Urinary bladder (tissue), 4 donors: ENCODE data around the gene FOXL3. TPM values are rescaled to one million over a fixed set of nuclear protein-coding genes. Genes with fewer than 3 reads are reported as not detected.

Experiments used
- DNase-seq: peaks from one replicate; pipeline ENCODE4 v3.0.0-alpha.2; 2015; ENCODE audit errors: extremely low spot score
- H3K27ac ChIP-seq: one replicate; pipeline ENCODE4 v1.5.1; 2013; ENCODE audit warnings: low read depth, mild to moderate bottlenecking, moderate library complexity
- H3K36me3 ChIP-seq: one replicate; pipeline ENCODE4 v1.6.1; 2013; ENCODE audit warnings: mild to moderate bottlenecking, moderate library complexity; ENCODE audit not compliant: insufficient read depth
- H3K4me1 ChIP-seq: one replicate; pipeline ENCODE4 v1.6.1; 2013; ENCODE audit warnings: mild to moderate bottlenecking, moderate library complexity; ENCODE audit not compliant: insufficient read depth
- H3K4me3 ChIP-seq: one replicate; pipeline ENCODE4 v1.5.1; 2013; ENCODE audit warnings: low read depth, low read length
- WGBS: extraction: QIAGEN DNeasy Blood & Tissue Kit; methylation state at CpG from one replicate; pipeline ENCODE4 v1.1.7; 2013; 5-methylcytosine and 5-hydroxymethylcytosine counted together
- polyA plus RNA-seq: library from polyadenylated mRNA; stranded (reverse); fragments of 200-250 nt; gene quantifications from one replicate; pipeline ENCODE4 v1.2.3, GENCODE V29; 2013
- total RNA-seq: library from RNA; depleted of rRNA; stranded (reverse); fragments of >200 nt; gene quantifications from one replicate; pipeline ENCODE4 v1.2.3, GENCODE V29; 2014
- donor health status: healthy with polysubstance abuse.
- donor health status: healthy.

FOXL3 gene
- total and polyA plus RNA-seq, 2 donors = not detected

DNA sequence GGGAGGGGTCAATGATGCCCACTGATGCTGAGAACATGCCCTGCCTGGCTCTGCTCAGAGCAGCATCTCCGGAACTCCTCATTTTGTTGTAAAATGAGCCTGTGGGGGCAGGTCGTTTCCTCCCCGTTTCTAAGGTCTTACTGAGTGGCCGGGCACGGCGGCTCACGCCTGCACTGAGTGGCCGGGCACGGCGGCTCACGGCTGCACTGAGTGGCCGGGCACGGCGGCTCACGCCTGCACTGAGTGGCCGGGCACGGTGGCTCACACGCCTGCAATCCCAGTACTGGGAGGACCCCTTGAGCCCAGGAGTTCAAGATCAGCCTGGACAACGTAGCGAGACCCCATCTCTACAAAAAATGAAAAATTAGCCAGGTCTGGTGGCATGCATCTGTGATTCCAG, 39.0 kb upstream of the FOXL3 start:
- Histone ChIP-seq H3K4me3 (no peak overlapping the region), H3K4me1 (no peaks in the 10 kb centered on the region), H3K27ac (no peak overlapping the region), H3K36me3 (no peaks in the 10 kb centered on the region)
- 94% methylated on average over 20 of the region's 20 CpGs for WGBS
- no peak for DNase-seq

DNA sequence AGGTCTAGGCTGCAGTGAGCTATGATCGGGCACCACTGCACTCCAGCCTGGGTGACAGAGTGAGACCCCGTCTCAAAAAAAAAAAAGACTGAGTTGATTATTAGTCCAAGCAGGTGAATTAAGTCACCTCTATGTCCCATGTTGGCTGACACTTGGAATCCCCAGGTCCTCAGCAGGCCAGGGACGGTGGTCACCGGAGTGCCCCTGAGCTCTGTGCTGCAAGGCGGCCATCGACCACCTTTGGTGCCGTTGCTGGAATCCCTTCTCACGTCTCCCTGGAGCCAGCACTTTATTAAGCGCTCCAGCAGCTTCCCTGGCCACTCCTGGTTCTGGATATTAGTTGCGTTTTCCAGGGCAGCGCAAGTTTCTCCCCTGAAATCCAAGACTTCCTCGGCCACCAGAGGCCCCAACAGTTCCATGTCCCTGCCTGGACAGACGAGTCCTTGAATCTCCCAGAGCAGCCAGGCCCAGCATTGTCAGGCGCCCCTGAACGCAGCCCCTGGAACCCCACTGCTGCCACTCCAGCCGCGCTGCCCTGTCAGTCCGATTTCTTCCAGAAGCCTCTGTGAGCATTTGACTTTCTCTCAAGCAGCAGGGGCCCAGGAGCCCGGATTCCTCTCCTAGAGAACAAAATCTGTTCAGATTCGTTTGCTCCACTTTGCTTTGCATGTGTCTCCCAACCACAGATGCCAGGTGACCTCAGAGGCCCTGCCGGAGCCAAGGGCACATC, 38.4 kb upstream of the FOXL3 start:
- 89% methylated on average over 21 of the region's 21 CpGs for WGBS
- DNase-seq = no peak
- Histone ChIP-seq H3K4me1 (no peaks in the 10 kb centered on the region), H3K4me3 (no peak overlapping the region), H3K27ac (no peak overlapping the region), H3K36me3 (no peaks in the 10 kb centered on the region)

- Histone ChIP-seq H3K36me3 (no peaks in the 10 kb centered on the region), H3K4me3 (no peak overlapping the region), H3K4me1 (no peaks in the 10 kb centered on the region), H3K27ac (no peak overlapping the region)
- no peak for DNase-seq
- 91% methylated on average over 29 of the region's 29 CpGs for WGBS
Measured at GRCh38 chr7:252216-252965, 37.6 kb upstream of the FOXL3 start.

DNA sequence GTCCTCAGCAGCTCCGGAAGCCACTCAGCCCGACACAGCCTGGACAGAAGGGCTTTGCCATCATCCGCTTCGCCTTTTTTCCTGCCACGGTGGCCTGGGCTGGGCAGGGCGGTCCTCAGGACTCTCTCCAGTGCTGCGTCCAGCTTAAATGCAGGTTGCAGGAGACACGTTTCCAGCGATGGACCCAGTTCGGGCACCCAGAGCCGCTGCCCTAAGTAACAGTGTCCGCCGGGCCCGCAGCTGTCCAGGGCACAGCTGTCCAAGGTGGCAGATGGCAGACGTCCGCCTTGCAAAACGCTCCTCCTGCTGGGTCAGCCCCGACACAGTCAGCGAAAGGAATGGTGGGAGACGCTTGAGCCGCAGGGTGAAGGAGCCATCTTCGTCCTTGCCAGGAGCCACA, 37.0 kb upstream of the FOXL3 start:
- no peak for DNase-seq
- Histone ChIP-seq H3K4me1 (no peaks in the 10 kb centered on the region), H3K27ac (no peak overlapping the region), H3K4me3 (no peak overlapping the region), H3K36me3 (no peaks in the 10 kb centered on the region)
- 92% methylated on average over 22 of the region's 22 CpGs for WGBS

DNA sequence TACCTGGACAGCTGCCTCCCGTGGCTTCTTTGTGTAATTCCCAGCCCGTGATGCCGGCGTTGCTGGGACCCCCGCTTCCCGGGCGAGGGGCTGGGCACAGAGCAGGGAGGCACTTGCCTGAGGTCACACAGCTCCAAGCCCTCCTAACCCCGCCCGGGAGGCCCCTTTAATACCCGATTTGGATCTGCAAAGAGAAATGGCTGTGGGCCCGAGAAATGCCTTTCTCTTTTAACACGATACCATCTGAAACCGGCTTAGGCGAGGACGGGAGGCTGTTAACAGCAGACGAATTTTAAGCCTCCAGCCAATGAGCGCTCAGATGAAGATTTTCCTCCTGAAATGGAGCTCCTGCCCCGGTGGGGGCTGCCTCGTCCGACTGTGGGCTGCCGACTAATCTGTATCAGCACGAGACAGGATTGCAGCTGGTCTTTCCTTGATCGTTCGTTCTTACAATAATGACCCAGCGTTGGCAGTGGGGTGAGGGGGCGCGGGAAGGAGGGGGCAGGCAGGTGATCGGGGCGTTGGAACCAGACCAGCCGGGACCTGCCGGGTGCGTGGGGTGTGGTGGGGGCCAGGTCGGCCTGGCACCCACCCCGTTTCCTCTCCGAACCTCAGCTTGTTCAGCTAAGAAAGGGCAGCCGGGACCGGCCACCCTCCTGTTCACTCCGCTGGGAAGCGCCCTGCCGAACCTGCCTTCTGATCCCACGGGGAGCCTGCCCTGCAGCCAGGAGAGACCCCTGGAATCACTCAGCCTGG, 36.2 kb upstream of the FOXL3 start:
- Histone ChIP-seq H3K27ac (no peak overlapping the region), H3K36me3 (no peaks in the 10 kb centered on the region), H3K4me3 (no peak overlapping the region), H3K4me1 (no peaks in the 10 kb centered on the region)
- DNase-seq = no peak
- 87% methylated on average over 41 of the region's 41 CpGs for WGBS

GRCh38 chr7:254337-255037, 35.5 kb upstream of the FOXL3 start:
- no peak for DNase-seq
- Histone ChIP-seq H3K27ac (no peak overlapping the region), H3K4me3 (no peak overlapping the region), H3K4me1 (no peaks in the 10 kb centered on the region), H3K36me3 (no peaks in the 10 kb centered on the region)
- whole genome bisulfite sequencing = 95% methylated on average over 31 of the region's 31 CpGs

DNA sequence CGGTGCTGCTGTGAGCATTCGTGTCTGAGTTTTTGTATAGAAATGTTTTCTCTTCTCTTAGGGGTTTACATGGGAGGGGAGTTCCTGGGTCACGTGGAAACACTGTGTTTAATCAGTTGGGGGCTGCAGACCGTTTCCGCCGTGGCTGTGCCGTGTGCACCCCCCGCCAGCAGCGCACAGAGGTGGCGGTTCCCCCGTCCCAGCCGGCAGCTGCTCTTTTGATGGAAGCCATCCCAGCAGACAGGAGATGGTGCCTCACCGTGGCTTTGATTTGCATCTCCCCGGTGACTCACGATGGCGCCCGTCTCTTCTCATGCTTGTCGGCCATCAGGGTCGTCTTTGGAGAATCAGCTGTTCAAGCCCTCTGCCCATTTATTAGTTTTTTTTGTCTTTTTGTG, 34.9 kb upstream of the FOXL3 start:
- WGBS = 95% methylated on average over 19 of the region's 19 CpGs
- no peaks in the 10 kb centered on the region for H3K36me3 ChIP-seq
- H3K4me1 ChIP-seq = no peaks in the 10 kb centered on the region
- no peak overlapping the region for H3K27ac ChIP-seq
- H3K4me3 ChIP-seq = no peak overlapping the region
- no peak for DNase-seq

DNA sequence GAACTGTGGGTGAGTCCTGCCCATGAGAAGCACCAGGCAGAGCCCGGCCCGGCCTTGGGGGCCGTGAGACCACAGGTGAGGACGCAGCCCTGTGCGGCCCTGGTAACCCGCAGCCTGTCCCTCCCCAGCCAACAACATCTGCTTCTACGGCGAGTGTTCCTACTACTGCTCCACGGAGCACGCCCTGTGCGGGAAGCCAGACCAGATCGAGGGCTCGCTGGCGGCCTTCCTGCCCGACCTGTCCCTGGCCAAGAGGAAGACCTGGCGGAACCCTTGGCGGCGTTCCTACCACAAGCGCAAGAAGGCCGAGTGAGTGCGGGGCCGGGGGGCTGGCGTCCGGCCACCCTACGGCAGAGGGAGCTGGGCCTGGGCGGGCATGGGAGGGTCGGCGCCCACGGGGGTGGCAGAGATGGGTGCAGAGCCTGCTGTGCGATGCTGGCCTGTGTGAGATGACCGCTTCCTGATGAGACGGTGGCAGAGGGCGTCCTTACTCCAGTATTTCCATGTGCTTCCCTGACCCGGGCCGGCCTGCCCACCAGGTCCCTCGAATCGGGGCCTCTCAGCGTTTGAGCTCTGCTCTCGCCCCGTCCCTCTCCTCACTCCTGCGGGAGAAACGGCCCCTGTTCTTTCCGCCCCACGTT, 34.1 kb upstream of the FOXL3 start:
- no peak overlapping the region for H3K4me3 ChIP-seq
- WGBS = 95% methylated on average over 44 of the region's 44 CpGs
- DNase-seq = no peak
- H3K36me3 ChIP-seq = no peaks in the 10 kb centered on the region
- H3K4me1 ChIP-seq = no peaks in the 10 kb centered on the region
- H3K27ac ChIP-seq = no peak overlapping the region

- Histone ChIP-seq H3K4me3 (no peak overlapping the region), H3K36me3 (no peaks in the 10 kb centered on the region), H3K27ac (no peak overlapping the region), H3K4me1 (no peaks in the 10 kb centered on the region)
- whole genome bisulfite sequencing = 95% methylated on average over 38 of the region's 38 CpGs
- DNase-seq = no peak
Measured at GRCh38 chr7:256461-256940, 33.5 kb upstream of the FOXL3 start.

DNA sequence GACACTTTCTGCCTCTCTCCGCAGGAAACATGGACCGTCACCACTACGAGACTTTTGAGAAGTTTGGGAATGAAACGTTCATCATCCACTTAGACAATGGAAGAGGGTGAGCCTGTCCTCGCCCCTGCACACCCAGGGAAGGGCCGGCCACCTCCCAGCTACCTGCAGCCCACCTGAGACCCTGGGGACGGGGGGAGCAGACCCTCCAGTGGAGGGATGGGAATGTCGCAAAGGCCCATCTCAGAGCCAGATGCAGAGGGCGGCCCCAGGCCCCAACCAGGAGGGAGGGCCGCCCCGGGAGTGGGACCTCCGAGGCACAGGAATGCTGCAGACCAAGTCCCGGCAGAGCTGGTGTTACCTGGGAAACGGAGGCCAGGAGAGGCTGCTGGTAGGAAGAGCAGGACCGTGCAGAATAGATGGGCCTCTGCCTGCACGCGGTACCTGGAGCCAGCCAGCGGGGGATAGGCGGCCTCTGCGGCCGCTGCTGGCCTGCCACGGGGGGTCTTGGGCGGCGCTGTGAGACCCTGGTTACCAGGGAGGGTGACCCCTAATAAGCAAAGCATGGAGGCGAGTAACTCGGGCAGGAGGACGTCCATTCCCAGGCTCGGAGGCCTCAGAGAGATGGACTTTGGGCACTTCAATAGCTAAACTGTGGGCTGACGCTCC, 32.9 kb upstream of the FOXL3 start:
- Histone ChIP-seq H3K36me3 (no peaks in the 10 kb centered on the region), H3K4me3 (no peak overlapping the region), H3K27ac (no peak overlapping the region), H3K4me1 (no peaks in the 10 kb centered on the region)
- WGBS = 94% methylated on average over 29 of the region's 29 CpGs
- no peak for DNase-seq

GRCh38 chr7:257647-257992, 32.4 kb upstream of the FOXL3 start:
- Histone ChIP-seq H3K4me1 (no peaks in the 10 kb centered on the region), H3K36me3 (no peaks in the 10 kb centered on the region), H3K4me3 (no peak overlapping the region), H3K27ac (no peak overlapping the region)
- 89% methylated on average over 5 of the region's 5 CpGs for WGBS
- DNase-seq = no peak

DNA sequence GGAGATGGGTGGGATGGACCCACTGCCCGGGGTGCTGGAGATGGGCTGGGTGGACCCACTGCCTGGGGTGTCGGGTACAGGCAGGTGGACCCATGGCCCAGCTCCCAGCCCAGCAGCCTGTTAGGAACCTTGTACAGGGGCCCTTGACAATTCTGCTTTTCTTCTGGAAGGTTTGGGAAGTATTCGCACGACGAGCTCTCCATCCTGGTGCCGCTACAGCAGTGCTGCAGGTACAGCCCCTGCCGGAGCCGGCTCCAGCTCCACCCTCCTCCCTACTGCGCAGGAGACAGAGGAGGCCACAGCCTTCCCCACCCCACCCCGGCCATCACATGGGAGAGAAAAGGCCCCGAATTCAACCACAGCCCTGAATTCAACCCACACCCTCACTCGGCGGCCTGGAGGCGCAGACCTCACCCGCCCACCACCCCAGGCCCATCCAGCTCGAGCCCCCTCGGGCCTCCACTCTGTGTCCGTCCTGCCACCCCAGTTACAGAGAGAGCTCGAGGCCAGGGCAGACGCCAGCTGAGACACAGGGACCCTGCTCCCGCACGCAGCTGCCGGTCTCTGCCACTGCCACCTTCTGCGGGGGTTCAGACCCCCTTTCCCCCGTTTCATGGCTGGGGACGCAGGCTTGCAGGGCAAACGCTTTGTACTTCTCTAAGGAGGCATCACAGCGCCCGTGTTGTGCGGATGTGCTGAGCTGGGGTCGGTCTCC, 31.3 kb upstream of the FOXL3 start:
- Histone ChIP-seq H3K4me3 (no peak overlapping the region), H3K27ac (no peak overlapping the region), H3K36me3 (no peaks in the 10 kb centered on the region), H3K4me1 (no peaks in the 10 kb centered on the region)
- DNase-seq = no peak
- 95% methylated on average over 31 of the region's 31 CpGs for WGBS
